H1 (cell line): ENCODE results near the gene MYO18A. TPM values are rescaled to one million over a fixed set of nuclear protein-coding genes. Genes with fewer than 3 reads are reported as not detected.

Experiments
- ATF3 ChIP-seq: IDR thresholded peaks from 2 replicates; pipeline ENCODE4 v1.6.1; 2011; ENCODE audit warnings: low read depth, mild to moderate bottlenecking, low read length; ENCODE audit not compliant: insufficient read depth
- BRCA1 ChIP-seq: IDR thresholded peaks from 2 replicates; pipeline ENCODE4 v1.6.1; 2012; ENCODE audit warnings: low read depth, low read length, improper control_type of control experiment
- CBX8 ChIP-seq: fragments of 300-800, 300-1000 bp; sonication (generic); IDR thresholded peaks from 2 replicates; pipeline ENCODE4 v1.7.1; 2016; ENCODE audit warnings: low read depth, low read length, borderline replicate concordance
- E2F6 ChIP-seq: IDR thresholded peaks from 2 replicates; pipeline ENCODE4 v1.6.1; 2012; ENCODE audit warnings: inconsistent platforms
- JUND ChIP-seq: IDR thresholded peaks from 2 replicates; pipeline ENCODE4 v1.6.1; 2011; ENCODE audit warnings: mild to moderate bottlenecking, improper control_type of control experiment, low read length
- RFX5 ChIP-seq: IDR thresholded peaks from 2 replicates; pipeline ENCODE4 v1.6.1; 2011; ENCODE audit warnings: low read depth, low read length, improper control_type of control experiment, borderline replicate concordance
- RNF2 ChIP-seq: fragments of 200-900, 300-1000 bp; sonication (generic); IDR thresholded peaks from 2 replicates; pipeline ENCODE4 v1.7.1; 2016; ENCODE audit warnings: borderline replicate concordance, low read depth, mild to moderate bottlenecking, antibody characterized with exemption, low read length; ENCODE audit not compliant: poor library complexity, severe bottlenecking; ENCODE audit errors: missing control alignments
- RXRA ChIP-seq: IDR thresholded peaks from 2 replicates; pipeline ENCODE4 v1.6.1; 2011; ENCODE audit warnings: low read depth, mild to moderate bottlenecking, low read length, moderate library complexity; ENCODE audit not compliant: insufficient read depth
- SRF ChIP-seq: IDR thresholded peaks from 2 replicates; pipeline ENCODE4 v1.6.1; 2011; ENCODE audit warnings: mild to moderate bottlenecking, low read depth, low read length, moderate library complexity
- polyA plus RNA-seq, 7 experiments: library from polyadenylated mRNA; depleted of rRNA in 3 of 7; stranded (reverse) in 5 of 7; unstranded in 2 of 7; fragments of >200 nt in 5 of 7; fragments of 200-250 nt in 2 of 7; gene quantifications; 1 replicate in 5 of 7; 2 replicates in 1 of 7; 4 replicates in 1 of 7; pipeline versions ENCODE4 v1.2.1 to v1.2.3, GENCODE V29; 2011 to 2013; ENCODE audit warnings: missing spikeins in 2 of 7, mixed read lengths in 2 of 7
- total RNA-seq: library from RNA; stranded (reverse); fragmentation: NEBNext Ultra II Directional; extraction: Animal tissue kit (Norgen Biotek cat#: 25700); gene quantifications from 2 replicates; pipeline ENCODE4 v1.2.1, GENCODE V29; 2021

The MYO18A gene
- total and polyA plus RNA-seq, 2 of the 8 experiments (the other 6 are each of a cell fraction or from before 2014, with no cell fraction given), result 7.6 to 43.8 TPM

GRCh38 chr17:29177871-29178749 lies 2.1 kb downstream of the MYO18A start (continued):
- TF ChIP-seq ATF3, result no peak
- no peak for TF ChIP-seq RXRA
- TF ChIP-seq RNF2, result no peak
- TF ChIP-seq CBX8, result no peak
- no peak for TF ChIP-seq RFX5
- no peak for TF ChIP-seq E2F6
- no peak for TF ChIP-seq JUND
- no peak for TF ChIP-seq BRCA1
- TF ChIP-seq SRF, result no peak
- TF ChIP-seq, all 59 proteins: peak for 0
